Caco-2 (cell line): Measurements from ENCODE around the gene CLIC3. TPM values are rescaled to one million over a fixed set of nuclear protein-coding genes. Genes with fewer than 3 reads are reported as not detected.
A peak's percentile ranks its signal among the peaks of the same experiment; 100 is the strongest.

Experiments
- BruUV-seq: library from RNA; stranded (reverse); fragments of 400-500 nt; replicated peaks from 2 replicates; lab custom pipeline; 2021; lab: Mats Ljungman, UMichigan
- CTCF ChIA-PET: fragments of 300-600 bp; sonication (Branson Sonifier 250); formaldehyde crosslinking; loops from one replicate; lab custom pipeline; 2022; ENCODE audit warnings: antibody characterized with exemption; lab: Charles Lee
- POLR2A ChIA-PET: fragments of 300-600 bp; sonication (Branson Sonifier 250); formaldehyde crosslinking; loops from one replicate; lab custom pipeline; 2022; ENCODE audit warnings: antibody characterized with exemption; lab: Charles Lee
- DNase-seq, 2 experiments: peaks; one replicate each; pipeline versions ENCODE4 v3.0.0 to v3.0.0-alpha.2; 2020 to 2022
- H3K27me3 ChIP-seq: replicated peaks from 2 replicates; pipeline ENCODE4 v1.6.0; 2011; ENCODE audit warnings: low read length; ENCODE audit not compliant: control insufficient read depth, insufficient read depth
- H3K36me3 ChIP-seq: 2 replicates; pipeline ENCODE4 v1.5.1; 2011; ENCODE audit warnings: low read length; ENCODE audit not compliant: control insufficient read depth, insufficient read depth
- H3K4me1 ChIP-seq: fragments of 250-450 bp; sonication (Bioruptor Pico); 2 replicates; pipeline ENCODE4 v1.5.1; 2020; ENCODE audit warnings: mild to moderate bottlenecking
- H3K4me3 ChIP-seq: 2 replicates; pipeline ENCODE4 v1.5.1; 2011; ENCODE audit warnings: low read depth, mild to moderate bottlenecking, control low read depth, low read length
- H3K9me3 ChIP-seq: fragments of 250-450 bp; sonication (Bioruptor Pico); 2 replicates; pipeline ENCODE4 v1.5.1; 2020; ENCODE audit warnings: mild to moderate bottlenecking, moderate library complexity
- H3K27ac Mint-ChIP-seq: one replicate; pipeline ENCODE4 v1.8.0; 2022; ENCODE audit warnings: mixed read lengths; ENCODE audit not compliant: unreplicated experiment
- H3K27me3 Mint-ChIP-seq: one replicate; pipeline ENCODE4 v1.8.0; 2022; ENCODE audit warnings: mixed read lengths; ENCODE audit not compliant: insufficient read depth, unreplicated experiment
- H3K36me3 Mint-ChIP-seq: one replicate; pipeline ENCODE4 v1.8.0; 2022; ENCODE audit warnings: mild to moderate bottlenecking, mixed read lengths; ENCODE audit not compliant: insufficient read depth, unreplicated experiment
- H3K4me1 Mint-ChIP-seq: one replicate; pipeline ENCODE4 v1.8.0; 2022; ENCODE audit warnings: low read depth, mixed read lengths; ENCODE audit not compliant: unreplicated experiment
- H3K4me3 Mint-ChIP-seq: one replicate; pipeline ENCODE4 v1.8.0; 2022; ENCODE audit warnings: mild to moderate bottlenecking, moderate library complexity, mixed read lengths; ENCODE audit not compliant: unreplicated experiment
- H3K9me3 Mint-ChIP-seq: one replicate; pipeline ENCODE4 v1.8.0; 2022; ENCODE audit warnings: mixed read lengths; ENCODE audit not compliant: unreplicated experiment
- CTCF ChIP-seq, 2 experiments: fragments of 200-600 bp in 1 of 2; IDR thresholded peaks; 1 replicate in 1 of 2; 2 replicates in 1 of 2; pipeline versions ENCODE4 v1.5.1 to v1.8.0; 2011 to 2022; ENCODE audit warnings: antibody characterized with exemption in 1 of 2, control low read depth in 1 of 2, inconsistent platforms in 1 of 2, low read depth in 1 of 2, low read length in 1 of 2, mild to moderate bottlenecking in 1 of 2, moderate library complexity in 1 of 2; ENCODE audit not compliant: insufficient read depth in 1 of 2, severe bottlenecking in 1 of 2, unreplicated experiment in 1 of 2
- intact Hi-C: fragments of 100-400 bp; cut with micrococcal nuclease; formaldehyde crosslinking; loops from one replicate; pipeline ENCODE4 v1.10.0; 2022; ENCODE audit not compliant: unreplicated experiment
- total RNA-seq: library from RNA; stranded (reverse); gene quantifications from 2 replicates; pipeline ENCODE4 v1.2.3, GENCODE V29; 2022

The CLIC3 gene
- total RNA-seq, 1 experiment from 2014 or later = 4.7 TPM

DNA sequence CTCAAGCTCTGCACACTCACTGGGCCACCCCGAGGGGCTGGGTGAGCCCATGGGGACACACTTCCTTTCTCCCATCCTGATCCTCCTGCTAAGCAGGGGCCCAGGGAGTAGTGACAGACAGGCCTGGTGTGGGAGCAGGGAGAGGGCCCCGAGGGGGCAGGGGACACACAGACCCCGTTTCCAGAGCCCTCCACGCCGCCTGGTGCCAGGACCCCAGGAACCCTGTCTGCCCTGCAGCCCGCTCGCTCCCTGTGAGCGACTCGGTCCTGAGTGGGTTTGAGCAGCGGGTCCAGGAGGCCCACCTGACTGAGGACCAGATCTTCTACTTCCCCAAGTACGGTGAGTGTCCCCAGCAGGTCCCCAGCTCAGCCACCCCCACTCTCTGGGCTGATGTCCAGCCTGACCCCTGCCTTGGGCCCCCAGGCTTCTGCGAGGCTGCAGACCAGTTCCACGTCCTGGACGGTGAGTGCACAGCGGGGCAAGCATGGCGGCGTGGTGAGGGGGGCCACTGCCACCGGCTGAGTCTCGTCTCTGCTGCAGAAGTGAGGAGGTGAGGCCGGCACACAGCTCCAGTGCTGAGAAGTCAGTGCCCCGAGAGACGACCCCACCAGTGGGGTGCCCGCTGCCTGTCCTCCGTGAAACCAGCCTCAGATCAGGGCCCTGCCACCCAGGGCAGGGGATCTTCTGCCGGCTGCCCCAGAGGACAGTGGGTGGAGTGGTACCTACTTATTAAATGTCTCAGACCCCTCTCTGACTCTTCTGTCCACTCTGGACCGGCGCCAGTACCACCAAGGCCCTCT lies 49.9 kb downstream of the CLIC3 start:
- H3K36me3 ChIP-seq = no peaks in the 10 kb centered on the region
- Mint-ChIP-seq H3K27me3 (no peaks in the 10 kb centered on the region), H3K27ac (no peak overlapping the region), H3K9me3 (no peaks in the 10 kb centered on the region), H3K4me1 (no peaks in the 10 kb centered on the region), H3K36me3 (peaks cover 49% of the 10 kb centered on the region), H3K4me3 (no peak overlapping the region)
- intact Hi-C loops = loop anchor here (5.0 to 10.0 kb wide), 2 partner anchors 102 to 159 kb away; partner anchors contain the start of genes AJM1 and PHPT1
- no TSS peak for BruUV-seq
- H3K4me3 ChIP-seq = no peak overlapping the region
- ChIA-PET POLR2A (no interaction called here), CTCF (interaction anchor here (0.6 to 1.2 kb wide), 2 partner anchors 51 to 82 kb away, joined by 3 to 4 read pairs; no protein-coding TSS in a partner anchor)
- DNase-seq = no peak
- no peaks in the 10 kb centered on the region for H3K9me3 ChIP-seq
- peaks cover 53% of the 10 kb centered on the region for H3K4me1 ChIP-seq
- H3K27me3 ChIP-seq = no peaks in the 10 kb centered on the region
- TF ChIP-seq CTCF (IDR thresholded peaks at IDR 0.05; ENCODE audit: insufficient read depth in 1 of 2, low read depth in 1 of 2, low read length in 1 of 2, severe bottlenecking in 1 of 2, unreplicated experiment in 1 of 2) = no peak

- H3K27ac Mint-ChIP-seq = peak overlapping the region; percentile 39
- CTCF ChIA-PET = interaction anchor here (0.6 kb wide), 1 partner anchor 10 kb away, joined by 3 read pairs; no protein-coding TSS in a partner anchor
- peak overlapping the region; percentile 71 for H3K4me3 Mint-ChIP-seq
- no TSS peak for BruUV-seq
- no peaks in the 10 kb centered on the region for H3K4me1 Mint-ChIP-seq
- no peak overlapping the region for H3K4me3 ChIP-seq
- DNase-seq = no peak
- peaks cover 48% of the 10 kb centered on the region for H3K4me1 ChIP-seq
- H3K36me3 Mint-ChIP-seq = peaks cover 57% of the 10 kb centered on the region
- H3K9me3 ChIP-seq = no peaks in the 10 kb centered on the region
- intact Hi-C loops = loop anchor here (5.0 to 10.0 kb wide), 2 partner anchors 101 to 158 kb away; partner anchors contain the start of genes AJM1 and PHPT1
- H3K27me3 ChIP-seq = no peaks in the 10 kb centered on the region
- no peaks in the 10 kb centered on the region for H3K36me3 ChIP-seq
- no peaks in the 10 kb centered on the region for H3K9me3 Mint-ChIP-seq
- TF ChIP-seq CTCF (IDR thresholded peaks at IDR 0.05; ENCODE audit: insufficient read depth in 1 of 2, low read depth in 1 of 2, low read length in 1 of 2, severe bottlenecking in 1 of 2, unreplicated experiment in 1 of 2) = no peak
- no peaks in the 10 kb centered on the region for H3K27me3 Mint-ChIP-seq
- POLR2A ChIA-PET = no interaction called here
These were observed 50.8 kb downstream of the CLIC3 start for GRCh38 chr9:136945333-136946227.

Other genes starting within 250 kb of the CLIC3 start
- gene LCN6, start 248.0 kb downstream of the CLIC3 start, total RNA-seq = not detected in 2 replicates
- not detected in 2 replicates for gene LCN8, start 238.3 kb downstream of the CLIC3 start, total RNA-seq
- gene LCN15, start 232.1 kb downstream of the CLIC3 start, total RNA-seq = not detected in 2 replicates
- 107 and 122 TPM in 2 replicates for gene TMEM141, start 205.2 kb downstream of the CLIC3 start, total RNA-seq
- gene CCDC183, start 200.2 kb downstream of the CLIC3 start, total RNA-seq = 4.2 and 5.8 TPM in 2 replicates
- 134 and 138 TPM in 2 replicates for gene RABL6, start 188.6 kb downstream of the CLIC3 start, total RNA-seq
- gene AJM1, start 154.1 kb downstream of the CLIC3 start, total RNA-seq = 3.6 and 4.2 TPM in 2 replicates
- 103 and 105 TPM in 2 replicates for gene PHPT1, start 147.2 kb downstream of the CLIC3 start, total RNA-seq
- 8.8 and 10.8 TPM in 2 replicates for gene MAMDC4, start 144.2 kb downstream of the CLIC3 start, total RNA-seq
- gene EDF1, start 130.3 kb downstream of the CLIC3 start, total RNA-seq = 429 and 476 TPM in 2 replicates
- 41.7 and 50.0 TPM in 2 replicates for gene TRAF2, start 110.1 kb downstream of the CLIC3 start, total RNA-seq
- 66.8 and 76.1 TPM in 2 replicates for gene FBXW5, start 51.8 kb downstream of the CLIC3 start, total RNA-seq
- 0.77 and 1.3 TPM in 2 replicates for gene C8G, start 51.3 kb downstream of the CLIC3 start, total RNA-seq
- gene LCN12, start 44.3 kb downstream of the CLIC3 start, total RNA-seq = 20.0 and 23.2 TPM in 2 replicates
- gene PTGDS, start 19.1 kb downstream of the CLIC3 start, total RNA-seq = not detected in 2 replicates
- gene LCNL1, start 13.6 kb downstream of the CLIC3 start, total RNA-seq = not detected in 2 replicates
- 66.2 TPM in 2 replicates for gene PAXX, start 4.1 kb downstream of the CLIC3 start, total RNA-seq
- 22.6 and 27.3 TPM in 2 replicates for gene ABCA2, start 31.7 kb upstream of the CLIC3 start, total RNA-seq
- not detected in 2 replicates for gene FUT7, start 35.5 kb upstream of the CLIC3 start, total RNA-seq
- gene NPDC1, start 49.6 kb upstream of the CLIC3 start, total RNA-seq = 44.1 and 49.2 TPM in 2 replicates
- gene ENTPD2, start 57.5 kb upstream of the CLIC3 start, total RNA-seq = 2.9 and 3.4 TPM in 2 replicates
- gene SAPCD2, start 74.0 kb upstream of the CLIC3 start, total RNA-seq = 53.3 and 57.5 TPM in 2 replicates
- 22.7 and 24.6 TPM in 2 replicates for gene UAP1L1, start 80.9 kb upstream of the CLIC3 start, total RNA-seq
- gene MAN1B1, start 90.4 kb upstream of the CLIC3 start, total RNA-seq = 57.7 and 58.0 TPM in 2 replicates
- 230 and 247 TPM in 2 replicates for gene DPP7, start 118.2 kb upstream of the CLIC3 start, total RNA-seq
- 1.9 and 3.7 TPM in 2 replicates for gene GRIN1, start 142.6 kb upstream of the CLIC3 start, total RNA-seq
- gene LRRC26, start 173.5 kb upstream of the CLIC3 start, total RNA-seq = 2.9 and 3.0 TPM in 2 replicates
- gene TMEM210, start 175.5 kb upstream of the CLIC3 start, total RNA-seq = 0.70 TPM in 1 of 2 replicates, not detected in the other
- 66.8 and 67.5 TPM in 2 replicates for gene ANAPC2, start 192.0 kb upstream of the CLIC3 start, total RNA-seq
- gene SSNA1, start 192.1 kb upstream of the CLIC3 start, total RNA-seq = 62.3 and 62.7 TPM in 2 replicates
- gene TPRN, start 204.2 kb upstream of the CLIC3 start, total RNA-seq = 34.2 and 37.7 TPM in 2 replicates
- 36.9 and 38.4 TPM in 2 replicates for gene TMEM203, start 209.1 kb upstream of the CLIC3 start, total RNA-seq
- 29.0 and 31.8 TPM in 2 replicates for gene NDOR1, start 209.1 kb upstream of the CLIC3 start, total RNA-seq
- gene RNF208, start 225.7 kb upstream of the CLIC3 start, total RNA-seq = 6.3 and 6.5 TPM in 2 replicates
- 1.7 and 1.8 TPM in 2 replicates for gene CYSRT1, start 228.6 kb upstream of the CLIC3 start, total RNA-seq
- 0.27 TPM in 1 of 2 replicates, not detected in the other for gene RNF224, start 230.9 kb upstream of the CLIC3 start, total RNA-seq
- gene SLC34A3, start 234.3 kb upstream of the CLIC3 start, total RNA-seq = 0.19 TPM in 1 of 2 replicates, not detected in the other
- gene TUBB4B, start 244.7 kb upstream of the CLIC3 start, total RNA-seq = 481 and 487 TPM in 2 replicates